GM12801 (cell line): ENCODE data around the gene KCNC3.

Experiments used
- TF ChIP-seq, protein P1 (sequence below): IDR thresholded peaks from one replicate; pipeline ENCODE4 v1.5.1; 2011; ENCODE audit warnings: control low read depth; ENCODE audit not compliant: insufficient read length; ENCODE audit errors: extremely low read depth

Gene KCNC3

DNA sequence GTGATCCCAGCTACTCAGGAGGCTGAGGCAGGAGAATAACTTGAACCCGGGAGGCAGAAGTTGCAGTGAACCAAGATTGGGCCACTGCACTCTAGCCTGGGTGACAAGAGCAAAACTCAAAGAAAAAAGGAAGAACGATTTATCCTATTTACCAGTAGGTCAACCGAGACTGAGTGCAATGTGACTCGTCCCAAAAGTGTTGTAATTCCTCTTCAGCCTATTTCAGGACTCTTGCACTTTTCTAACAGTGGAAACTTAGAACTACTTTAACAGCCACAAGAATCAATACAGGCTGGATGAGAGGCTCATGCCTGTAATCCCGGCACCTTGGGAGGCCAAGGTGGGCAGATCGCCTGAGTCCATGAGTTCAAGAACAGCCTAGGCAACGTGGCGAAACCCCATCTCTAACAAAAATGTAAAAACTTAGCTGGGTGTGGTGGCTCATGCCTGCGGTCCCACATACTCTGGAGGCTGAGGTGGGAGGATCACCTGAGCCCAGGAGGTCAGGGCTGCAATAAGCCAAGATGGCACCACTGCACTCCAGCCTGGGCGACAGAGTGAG is 42.8 kb upstream of the KCNC3 start:
- TF ChIP-seq, protein P1, sequence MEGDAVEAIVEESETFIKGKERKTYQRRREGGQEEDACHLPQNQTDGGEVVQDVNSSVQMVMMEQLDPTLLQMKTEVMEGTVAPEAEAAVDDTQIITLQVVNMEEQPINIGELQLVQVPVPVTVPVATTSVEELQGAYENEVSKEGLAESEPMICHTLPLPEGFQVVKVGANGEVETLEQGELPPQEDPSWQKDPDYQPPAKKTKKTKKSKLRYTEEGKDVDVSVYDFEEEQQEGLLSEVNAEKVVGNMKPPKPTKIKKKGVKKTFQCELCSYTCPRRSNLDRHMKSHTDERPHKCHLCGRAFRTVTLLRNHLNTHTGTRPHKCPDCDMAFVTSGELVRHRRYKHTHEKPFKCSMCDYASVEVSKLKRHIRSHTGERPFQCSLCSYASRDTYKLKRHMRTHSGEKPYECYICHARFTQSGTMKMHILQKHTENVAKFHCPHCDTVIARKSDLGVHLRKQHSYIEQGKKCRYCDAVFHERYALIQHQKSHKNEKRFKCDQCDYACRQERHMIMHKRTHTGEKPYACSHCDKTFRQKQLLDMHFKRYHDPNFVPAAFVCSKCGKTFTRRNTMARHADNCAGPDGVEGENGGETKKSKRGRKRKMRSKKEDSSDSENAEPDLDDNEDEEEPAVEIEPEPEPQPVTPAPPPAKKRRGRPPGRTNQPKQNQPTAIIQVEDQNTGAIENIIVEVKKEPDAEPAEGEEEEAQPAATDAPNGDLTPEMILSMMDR = no peak

DNA sequence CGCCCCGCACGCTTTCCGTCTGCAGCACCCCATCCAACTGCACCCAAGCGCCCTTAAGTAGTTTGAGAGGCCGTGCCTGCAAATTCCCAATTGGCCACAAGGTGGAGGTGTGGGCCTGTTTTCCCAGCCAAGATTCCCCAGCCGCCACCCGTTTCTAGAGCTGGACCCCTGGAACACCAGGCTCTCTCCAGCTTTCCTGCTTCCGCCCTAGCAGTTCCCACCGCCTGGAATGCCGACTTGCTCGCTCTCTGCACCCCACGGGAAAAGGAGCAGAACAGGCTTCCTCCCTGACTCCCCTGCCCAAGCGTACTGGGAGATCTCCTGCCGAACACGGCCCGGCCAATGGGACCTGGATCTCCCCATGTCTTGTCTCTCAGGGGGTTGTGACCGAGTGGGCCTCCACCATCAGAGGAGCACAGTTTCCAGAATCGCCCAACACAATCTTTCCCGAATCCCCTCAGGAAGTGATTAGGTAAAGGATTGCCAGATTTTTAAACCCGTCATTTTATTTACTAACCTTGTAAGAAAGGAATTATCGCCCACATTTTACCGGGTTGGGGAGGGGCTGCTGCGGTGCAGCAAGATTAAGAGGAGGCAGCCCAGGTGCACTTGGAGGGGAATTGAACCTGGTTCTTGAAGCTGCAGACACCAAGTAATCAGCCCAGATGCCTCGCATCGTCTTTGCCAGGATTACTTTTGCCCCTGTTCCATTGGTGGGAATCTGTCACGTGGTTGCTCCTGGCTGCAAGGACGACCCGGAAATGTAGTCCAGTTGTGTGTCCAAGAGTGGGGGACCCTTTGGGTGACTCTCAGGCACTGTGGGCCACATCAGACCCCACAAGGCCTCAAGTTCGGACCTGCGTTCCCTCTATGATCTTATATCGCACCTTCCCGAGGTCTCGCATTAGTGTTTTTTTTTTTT is 39.7 kb upstream of the KCNC3 start:
- TF ChIP-seq, protein P1 = no peak

DNA sequence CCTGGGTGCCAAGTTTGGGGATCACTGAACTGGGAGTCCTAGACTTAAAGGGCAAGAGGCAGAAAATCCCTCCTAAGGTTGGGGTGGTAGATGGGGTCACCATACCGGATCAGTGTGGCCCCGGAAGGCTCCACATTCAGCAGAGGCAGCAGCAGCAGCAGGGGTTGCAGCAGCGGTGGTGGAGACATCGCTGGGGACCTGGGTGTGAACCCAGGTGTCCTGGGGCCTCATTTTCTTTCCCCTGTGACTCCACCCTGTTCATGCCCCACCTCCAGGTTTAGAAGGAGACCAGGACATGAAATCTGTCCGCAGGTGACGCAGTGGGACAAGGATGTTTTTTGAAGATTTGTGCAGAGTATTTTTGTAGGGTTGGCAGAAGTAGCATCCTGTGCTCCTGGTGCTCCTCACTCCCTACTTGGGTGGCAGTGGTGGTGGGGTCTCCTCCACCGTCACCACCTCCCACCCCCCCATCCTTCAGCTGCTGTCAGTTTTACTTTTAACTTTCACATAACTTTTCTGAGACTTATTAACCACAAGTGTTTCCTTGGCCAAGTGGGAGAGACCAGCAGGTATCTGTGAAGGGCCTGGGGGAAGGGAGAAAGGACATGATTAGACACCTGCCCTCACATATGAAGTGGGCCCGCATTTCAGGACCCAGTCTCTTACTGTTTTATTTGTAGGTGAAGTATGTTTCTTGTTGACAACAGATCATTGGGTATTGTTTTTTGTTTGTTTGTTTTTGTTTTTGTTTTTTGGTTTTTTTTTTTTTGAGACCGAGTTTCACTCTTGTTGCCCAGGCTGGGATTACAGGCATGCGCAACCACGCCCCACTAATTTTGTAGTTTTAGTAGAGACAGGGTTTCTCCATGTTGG is 36.5 kb upstream of the KCNC3 start, which contains the start of gene NAPSA:
TSS of gene NAPSA (minus strand) at position 206 of the 873 bp plus-strand sequence. CDS start at position 188, 18 bp downstream.
- TF ChIP-seq, protein P1 = no peak

DNA sequence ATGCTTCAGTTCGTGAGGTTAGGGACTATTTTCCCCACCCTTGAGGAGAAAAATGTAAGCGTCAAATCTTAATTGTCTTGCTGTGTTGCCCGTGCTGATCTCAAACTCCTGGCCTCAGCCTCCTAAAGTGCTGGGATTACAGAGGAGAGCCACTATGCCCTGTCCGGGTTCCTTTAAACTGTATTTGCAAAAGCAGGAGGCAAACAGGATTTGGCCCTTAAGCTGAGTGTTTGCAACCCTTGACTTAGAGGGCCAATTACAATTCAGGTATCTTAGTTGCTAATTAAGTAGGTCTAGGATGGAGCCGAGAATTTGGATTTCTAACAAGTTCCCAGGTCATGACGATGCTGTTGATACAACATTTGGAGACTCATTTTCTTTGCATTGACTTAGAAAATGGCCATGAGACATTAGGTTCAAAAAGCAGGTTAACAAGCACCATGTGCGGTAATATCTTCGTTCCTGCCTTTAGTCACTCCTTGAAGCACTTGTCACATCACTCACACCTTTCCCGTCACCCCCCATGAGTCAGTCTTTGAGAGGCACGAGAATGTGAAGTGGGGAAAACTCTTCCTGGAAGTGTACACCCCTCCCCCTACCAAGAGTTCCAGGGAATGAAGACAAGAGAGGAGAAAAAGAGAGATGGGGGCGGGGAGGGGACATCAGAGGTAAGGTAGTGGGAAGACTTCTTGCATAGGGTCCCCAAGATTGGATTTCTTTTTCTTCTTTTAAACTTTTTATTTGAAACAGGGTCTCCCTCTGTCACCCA is 33.7 kb upstream of the KCNC3 start:
- TF ChIP-seq, protein P1 = no peak

DNA sequence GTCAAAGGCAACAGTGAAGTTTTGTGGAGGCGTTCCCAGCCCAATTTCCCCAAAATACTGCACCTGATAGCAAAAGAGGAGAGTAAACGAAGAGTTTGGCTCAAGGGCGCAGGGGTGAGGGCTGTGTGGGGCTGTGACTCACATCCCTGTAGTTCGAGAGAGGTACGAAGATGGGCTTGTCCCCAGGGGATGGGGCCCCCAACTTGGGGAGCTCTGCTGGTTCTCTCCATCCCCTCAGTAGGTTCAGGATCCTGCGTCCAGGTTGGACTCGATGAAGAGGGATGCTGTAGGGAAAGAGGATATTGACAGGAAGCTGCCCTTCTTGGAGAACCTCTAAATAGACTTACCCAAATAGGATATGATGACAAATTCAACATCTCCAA is 32.8 kb upstream of the KCNC3 start:
- TF ChIP-seq, protein P1 = no peak

DNA sequence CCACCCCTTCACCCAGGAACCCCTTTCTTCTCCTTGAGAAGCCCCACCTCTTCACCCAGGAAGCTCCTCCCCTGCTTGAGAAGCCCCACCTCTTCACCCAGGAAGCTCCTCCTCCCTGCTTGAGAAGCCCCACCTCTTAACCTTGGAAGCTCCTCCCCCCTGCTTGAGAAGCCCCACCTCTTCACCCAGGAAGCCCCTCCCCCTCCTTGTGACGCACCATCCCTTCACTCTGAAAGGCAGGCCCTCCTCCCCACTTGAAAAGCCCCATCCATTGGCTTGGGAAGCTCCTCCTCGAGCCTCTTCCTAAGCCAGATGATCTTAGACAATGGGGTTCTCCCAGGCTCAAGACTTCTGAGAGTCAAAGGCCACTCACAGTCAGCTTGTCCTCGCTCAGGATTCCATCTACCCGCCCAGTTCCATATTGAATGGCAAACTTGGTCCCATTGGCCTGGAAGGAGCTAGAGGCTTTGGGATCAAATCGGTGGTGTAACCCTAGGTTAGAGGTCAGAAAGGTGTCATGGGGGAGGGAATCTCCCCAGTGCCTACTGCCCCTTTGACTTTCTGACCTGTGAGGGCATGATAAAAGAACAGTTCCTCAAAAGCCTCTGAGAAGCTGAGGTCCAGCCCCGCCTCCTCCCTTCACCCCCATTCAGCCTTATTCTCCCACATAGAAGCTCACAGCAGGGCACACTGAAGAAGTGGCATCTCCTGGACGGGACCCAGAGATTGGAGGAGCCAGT is 32.3 kb upstream of the KCNC3 start:
- TF ChIP-seq, protein P1 = no peak
